Aorta (tissue), 5 donors: ENCODE data around the gene FOCAD. TPM values are rescaled to one million over a fixed set of nuclear protein-coding genes. Genes with fewer than 3 reads are reported as not detected.

Experiments used
- ATAC-seq: fragments of 200-7000 bp; cut with Tn5 transposase; one replicate; pipeline ENCODE4 v1.9.1; 2022; ENCODE audit warnings: moderate library complexity; ENCODE audit not compliant: low FRiP score
- DNase-seq, 2 donors: peaks; one replicate each; pipeline ENCODE4 v3.0.0-alpha.2; 2020
- H3K27ac ChIP-seq, 2 donors: one replicate each; pipeline ENCODE4 v1.5.1; 2013; ENCODE audit warnings: low read length in 2 of 2, mild to moderate bottlenecking in 2 of 2, moderate library complexity in 2 of 2, control low read depth in 1 of 2, inconsistent platforms in 1 of 2, low read depth in 1 of 2
- H3K27me3 ChIP-seq, 2 donors: one replicate each; pipeline ENCODE4 v1.6.1; 2013; ENCODE audit warnings: control low read depth in 1 of 2, low read length in 1 of 2, mild to moderate bottlenecking in 1 of 2, moderate library complexity in 1 of 2; ENCODE audit not compliant: insufficient read depth in 2 of 2, control insufficient read depth in 1 of 2
- H3K36me3 ChIP-seq, 2 donors: one replicate each; pipeline ENCODE4 v1.6.1; 2013; ENCODE audit warnings: control low read depth in 1 of 2, low read length in 1 of 2, mild to moderate bottlenecking in 1 of 2; ENCODE audit not compliant: insufficient read depth in 2 of 2, control insufficient read depth in 1 of 2
- H3K4me1 ChIP-seq, 2 donors: one replicate each; pipeline ENCODE4 v1.6.1; 2013; ENCODE audit warnings: low read length in 2 of 2, control low read depth in 1 of 2, mild to moderate bottlenecking in 1 of 2, moderate library complexity in 1 of 2; ENCODE audit not compliant: insufficient read depth in 2 of 2, control insufficient read depth in 1 of 2
- H3K4me3 ChIP-seq, 2 donors: one replicate each; pipeline ENCODE4 v1.5.1; 2013; ENCODE audit warnings: low read length in 2 of 2, control low read depth in 1 of 2, mild to moderate bottlenecking in 1 of 2
- H3K9me3 ChIP-seq: one replicate; pipeline ENCODE4 v1.6.1; 2013; ENCODE audit warnings: mild to moderate bottlenecking, low read length; ENCODE audit not compliant: control insufficient read depth
- WGBS, 2 donors: extraction: QIAGEN DNeasy Blood & Tissue Kit; methylation state at CpG; one replicate each; pipeline ENCODE4 v1.1.7; 2013; 5-methylcytosine and 5-hydroxymethylcytosine counted together
- intact Hi-C, 2 donors: fragments of 100-400 bp; cut with DNase I; formaldehyde crosslinking; loops; one replicate each; pipeline versions ENCODE4 v1.14.2 to v1.15.0; 2022
- polyA plus RNA-seq, 2 donors: library from polyadenylated mRNA; stranded (reverse); fragments of 200-250 nt; gene quantifications; one replicate each; pipeline ENCODE4 v1.2.3, GENCODE V29; 2013
- total RNA-seq, 2 donors: library from RNA; stranded (reverse); fragmentation: NEBNext Ultra II Directional; extraction: Animal tissue kit (Norgen Biotek cat#: 25700); gene quantifications; one replicate each; pipeline ENCODE4 v1.2.1, GENCODE V29; 2021
- donor health status: healthy with polysubstance abuse.
- donor health status: Bipolar disorder and iron deficiency.
- donor health status: DM: no; HTN: no; CAD: no.
- donor health status: DM: no; HTN: no; CAD: no.
- donor health status: DM: yes; HTN: yes; CAD: no.

FOCAD gene
- total and polyA plus RNA-seq, 4 donors = 7.3 to 30.4 (median 17.2) TPM

GRCh38 chr9:20707708-20708107, 23.6 kb downstream of the FOCAD start:
- Histone ChIP-seq H3K9me3 (no peaks in the 10 kb centered on the region), H3K36me3 (no peaks in the 10 kb centered on the region), H3K27ac (no peak overlapping the region), H3K4me3 (no peak overlapping the region), H3K27me3 (no peaks in the 10 kb centered on the region), H3K4me1 (peaks cover 0 to 2% of the 10 kb centered on the region in 2 donors)
- no peak for ATAC-seq
- DNase-seq = no peak
- 96 to 98% methylated on average over 2 of the region's 2 CpGs for WGBS, 2 donors
- intact Hi-C loops = no loop called here

- intact Hi-C loops = no loop called here
- H3K4me3 ChIP-seq = no peak overlapping the region
- no peaks in the 10 kb centered on the region for H3K27me3 ChIP-seq
- WGBS, 2 donors = 96 to 97% methylated on average over 1 of the region's 1 CpG
- H3K4me1 ChIP-seq = no peaks in the 10 kb centered on the region
- no peaks in the 10 kb centered on the region for H3K36me3 ChIP-seq
- no peaks in the 10 kb centered on the region for H3K9me3 ChIP-seq
- ATAC-seq (no peak), DNase-seq (no peak)
- H3K27ac ChIP-seq = no peak overlapping the region
Measured at GRCh38 chr9:20713172-20713571, 29.1 kb downstream of the FOCAD start.

- intact Hi-C loops = no loop called here
- Histone ChIP-seq H3K4me3 (no peak overlapping the region), H3K9me3 (no peaks in the 10 kb centered on the region), H3K27ac (no peak overlapping the region), H3K4me1 (no peaks in the 10 kb centered on the region), H3K36me3 (no peaks in the 10 kb centered on the region), H3K27me3 (no peaks in the 10 kb centered on the region)
- WGBS, 2 donors = 15 to 26% methylated on average over 2 of the region's 2 CpGs
- no peak for ATAC-seq
- DNase-seq = no peak
Measured at GRCh38 chr9:20714442-20715415, 30.7 kb downstream of the FOCAD start.

- no peak overlapping the region for H3K27ac ChIP-seq
- no peak overlapping the region for H3K4me3 ChIP-seq
- intact Hi-C loops = no loop called here
- ATAC-seq = no peak
- H3K27me3 ChIP-seq = no peaks in the 10 kb centered on the region
- no peaks in the 10 kb centered on the region for H3K4me1 ChIP-seq
- H3K9me3 ChIP-seq = no peaks in the 10 kb centered on the region
- WGBS, 2 donors = 25 to 30% methylated on average over 1 of the region's 1 CpG
- no peak for DNase-seq
- peaks cover 0 to 2% of the 10 kb centered on the region in 2 donors for H3K36me3 ChIP-seq
Measured at GRCh38 chr9:20722221-20722620, 38.2 kb downstream of the FOCAD start.

GRCh38 chr9:20725675-20726074, 41.6 kb downstream of the FOCAD start:
- intact Hi-C loops = no loop called here
- no peaks in the 10 kb centered on the region for H3K9me3 ChIP-seq
- DNase-seq (no peak), ATAC-seq (no peak)
- H3K27me3 ChIP-seq = no peaks in the 10 kb centered on the region
- WGBS, 2 donors = 77 to 79% methylated on average over 3 of the region's 3 CpGs
- H3K27ac ChIP-seq = no peak overlapping the region
- H3K4me3 ChIP-seq = no peak overlapping the region
- no peaks in the 10 kb centered on the region for H3K36me3 ChIP-seq
- no peaks in the 10 kb centered on the region for H3K4me1 ChIP-seq

GRCh38 chr9:20726144-20726543, 42.1 kb downstream of the FOCAD start:
- intact Hi-C loops = no loop called here
- 90 to 96% methylated on average over 2 of the region's 2 CpGs for WGBS, 2 donors
- no peaks in the 10 kb centered on the region for H3K27me3 ChIP-seq
- H3K4me1 ChIP-seq = no peaks in the 10 kb centered on the region
- H3K9me3 ChIP-seq = no peaks in the 10 kb centered on the region
- no peak for DNase-seq
- no peak for ATAC-seq
- no peaks in the 10 kb centered on the region for H3K36me3 ChIP-seq
- no peak overlapping the region for H3K4me3 ChIP-seq
- H3K27ac ChIP-seq = no peak overlapping the region

- intact Hi-C loops = no loop called here
- Histone ChIP-seq H3K9me3 (no peaks in the 10 kb centered on the region), H3K36me3 (no peaks in the 10 kb centered on the region), H3K4me1 (no peaks in the 10 kb centered on the region), H3K27me3 (no peaks in the 10 kb centered on the region), H3K27ac (no peak overlapping the region), H3K4me3 (no peak overlapping the region)
- DNase-seq (no peak), ATAC-seq (no peak)
Measured at GRCh38 chr9:20728493-20729220, 44.6 kb downstream of the FOCAD start.

GRCh38 chr9:20729523-20729922, 45.5 kb downstream of the FOCAD start:
- Histone ChIP-seq H3K27me3 (no peaks in the 10 kb centered on the region), H3K4me3 (no peak overlapping the region), H3K4me1 (no peaks in the 10 kb centered on the region), H3K27ac (no peak overlapping the region), H3K36me3 (no peaks in the 10 kb centered on the region), H3K9me3 (no peaks in the 10 kb centered on the region)
- DNase-seq (no peak), ATAC-seq (no peak)
- intact Hi-C loops = no loop called here

- no peak overlapping the region for H3K27ac ChIP-seq
- ATAC-seq = no peak
- H3K9me3 ChIP-seq = no peaks in the 10 kb centered on the region
- H3K27me3 ChIP-seq = no peaks in the 10 kb centered on the region
- WGBS, 2 donors = 83 to 90% methylated on average over 4 of the region's 4 CpGs
- H3K4me3 ChIP-seq = no peak overlapping the region
- no peaks in the 10 kb centered on the region for H3K36me3 ChIP-seq
- no peak for DNase-seq
- intact Hi-C loops = no loop called here
- no peaks in the 10 kb centered on the region for H3K4me1 ChIP-seq
Measured at GRCh38 chr9:20732118-20732517, 48.1 kb downstream of the FOCAD start.
